Ovary (tissue), 9 donors: ENCODE measurements around the gene UGT1A5. TPM values are rescaled to one million over a fixed set of nuclear protein-coding genes. Genes with fewer than 3 reads are reported as not detected.

Source experiments
- DNase-seq, 5 donors: peaks; one replicate each; pipeline ENCODE4 v3.0.0-alpha.2; 2019 to 2020
- H3K27ac ChIP-seq, 2 donors: fragments of 200-600 bp; one replicate each; pipeline versions ENCODE4 v1.5.1 to v1.8.0; 2019 to 2022
- H3K27me3 ChIP-seq: fragments of 200-600 bp; one replicate; pipeline ENCODE4 v1.8.0; 2022
- H3K36me3 ChIP-seq: fragments of 200-600 bp; sonication (generic); one replicate; pipeline ENCODE4 v1.5.1; 2019
- H3K4me1 ChIP-seq: one replicate; pipeline ENCODE4 v1.8.1; 2013; ENCODE audit warnings: mild to moderate bottlenecking, moderate library complexity; ENCODE audit not compliant: insufficient read depth
- H3K4me3 ChIP-seq: fragments of 200-600 bp; sonication (generic); one replicate; pipeline ENCODE4 v1.5.1; 2017
- H3K9me3 ChIP-seq, 2 donors: fragments of 200-600 bp in 1 of 2; sonication (generic) in 1 of 2; one replicate each; pipeline versions ENCODE4 v1.5.1 to v1.8.1; 2013 to 2019; ENCODE audit warnings: mild to moderate bottlenecking in 1 of 2, moderate library complexity in 1 of 2
- CTCF ChIP-seq, 3 donors: fragments of 450-650 bp in 2 of 3; fragments of 200-600 bp in 1 of 3; IDR thresholded peaks; one replicate each; pipeline versions ENCODE4 v1.5.1 to v1.8.0; 2016 to 2022; ENCODE audit warnings: antibody characterized with exemption in 3 of 3, mild to moderate bottlenecking in 1 of 3
- EP300 ChIP-seq: sonication (generic); formaldehyde crosslinking; IDR thresholded peaks from one replicate; pipeline ENCODE4 v1.6.1; 2017; ENCODE audit warnings: antibody characterized with exemption
- POLR2A ChIP-seq: fragments of 450-650 bp; IDR thresholded peaks from one replicate; pipeline ENCODE4 v1.6.1; 2017; ENCODE audit warnings: antibody characterized with exemption, mild to moderate bottlenecking, moderate library complexity
- WGBS, 3 donors: extraction: QIAGEN DNeasy Blood & Tissue Kit in 1 of 3; methylation state at CpG; one replicate each; pipeline versions ENCODE4 v1.1.5 to v1.1.7; 2013 to 2017; 5-methylcytosine and 5-hydroxymethylcytosine counted together
- intact Hi-C, 4 donors: fragments of 100-400 bp; cut with DNase I; formaldehyde crosslinking; loops; one replicate each; pipeline versions ENCODE4 v1.11.0 to v1.15.1; 2022 to 2023
- polyA plus RNA-seq, 2 donors: library from polyadenylated mRNA; stranded (reverse); fragments of 200-250 nt in 1 of 2; fragments of 350-450 nt in 1 of 2; fragmentation: Illumina TruSeq in 1 of 2; extraction: RNeasy Lipid Tissue Mini Kit (QIAGEN cat#74804) in 1 of 2; gene quantifications; one replicate each; pipeline ENCODE4 v1.2.3, GENCODE V29; 2013 to 2014
- total RNA-seq, 7 donors: library from RNA; depleted of rRNA in 2 of 7; stranded (reverse); fragments of >200 nt in 2 of 7; fragmentation: NEBNext Ultra II Directional in 3 of 7; extraction: Animal tissue kit (Norgen Biotek cat#: 25700) in 3 of 7; gene quantifications; one replicate each; pipeline versions ENCODE4 v1.1.0 to v1.2.4, GENCODE V29; 2016 to 2023
- donor health status: DM: no; HTN: no; CAD: no; lungs with moderate emphysema.
- donor health status: DM: no; HTN: no; CAD: no.
- donor health status: Bipolar disorder and iron deficiency.
- donor health status: DM: yes; HTN: yes; CAD: no.
- donor health status: DM: no; HTN: no; CAD: no.
- donor health status: DM: yes; HTN: yes; CAD: no.

Gene UGT1A5
- total and polyA plus RNA-seq, 9 donors = not detected

- 79 to 90% (median 80%) methylated on average over 11 of the region's 11 CpGs for WGBS, 3 donors
- TF ChIP-seq EP300 (no peak), POLR2A (no peak), CTCF (IDR thresholded peaks at IDR 0.05) (no peak)
- Histone ChIP-seq H3K9me3 (no peaks in the 10 kb centered on the region), H3K27ac (no peak overlapping the region), H3K4me3 (no peak overlapping the region), H3K36me3 (no peaks in the 10 kb centered on the region), H3K27me3 (no peaks in the 10 kb centered on the region), H3K4me1 (no peaks in the 10 kb centered on the region)
- intact Hi-C loops = no loop called here
- DNase-seq = no peak
Observed at GRCh38 chr2:233691443-233692433, 21.0 kb upstream of the UGT1A5 start.

- no peak within 1 kb of the TSS for H3K27ac ChIP-seq
- H3K27me3 ChIP-seq = no peaks in the 10 kb centered on the region
- intact Hi-C loops = no loop called here
- H3K36me3 ChIP-seq = no peaks in the 10 kb centered on the region
- TF ChIP-seq EP300 (no peak), CTCF (IDR thresholded peaks at IDR 0.05) (no peak), POLR2A (no peak)
- H3K4me3 ChIP-seq = no peak within 1 kb of the TSS
- no peak for DNase-seq
- no peaks in the 10 kb centered on the region for H3K9me3 ChIP-seq
- WGBS, 3 donors = 76 to 88% (median 85%) methylated on average over 4 of the region's 4 CpGs
- H3K4me1 ChIP-seq = no peaks in the 10 kb centered on the region
Observed at GRCh38 chr2:233692648-233693047, 20.1 kb upstream of the UGT1A5 start, which contains the start of gene UGT1A6. Gene UGT1A6, plus strand, starts transcription at chr2:233692890. Its CDS starts 115 bp downstream, at chr2:233693005.

GRCh38 chr2:233693963-233694362, 18.7 kb upstream of the UGT1A5 start:
- DNase-seq = no peak
- TF ChIP-seq EP300 = no peak
- no peak for TF ChIP-seq POLR2A
- no peak for TF ChIP-seq CTCF (IDR thresholded peaks at IDR 0.05)
- 73 to 84% (median 79%) methylated on average over 6 of the region's 6 CpGs for WGBS, 3 donors
- H3K4me3 ChIP-seq = no peak overlapping the region
- H3K27ac ChIP-seq = no peak overlapping the region
- no peaks in the 10 kb centered on the region for H3K27me3 ChIP-seq
- no peaks in the 10 kb centered on the region for H3K9me3 ChIP-seq
- no peaks in the 10 kb centered on the region for H3K4me1 ChIP-seq
- intact Hi-C loops = no loop called here
- no peaks in the 10 kb centered on the region for H3K36me3 ChIP-seq

GRCh38 chr2:233698740-233699139, 14.0 kb upstream of the UGT1A5 start:
- no peak for DNase-seq
- intact Hi-C loops = no loop called here
- Histone ChIP-seq H3K27me3 (no peaks in the 10 kb centered on the region), H3K9me3 (no peaks in the 10 kb centered on the region), H3K27ac (no peak overlapping the region), H3K4me3 (no peak overlapping the region), H3K4me1 (no peaks in the 10 kb centered on the region), H3K36me3 (no peaks in the 10 kb centered on the region)
- TF ChIP-seq EP300 = no peak
- no peak for TF ChIP-seq CTCF (IDR thresholded peaks at IDR 0.05)
- TF ChIP-seq POLR2A = no peak
- WGBS, 3 donors = 62 to 80% (median 68%) methylated on average over 4 of the region's 4 CpGs
